A673 (cell line): ENCODE results near the gene TGFA. TPM values are rescaled to one million over a fixed set of nuclear protein-coding genes. Genes with fewer than 3 reads are reported as not detected.

Source experiments
- BruUV-seq: library from RNA; stranded (reverse); fragments of 400-500 nt; replicated peaks from 2 replicates; lab custom pipeline; 2021; lab: Mats Ljungman, UMichigan
- CTCF ChIA-PET: fragments of 300-600 bp; sonication (Branson Sonifier 250); formaldehyde crosslinking; loops from one replicate; lab custom pipeline; 2022; ENCODE audit warnings: antibody characterized with exemption; lab: Charles Lee
- POLR2A ChIA-PET: fragments of 300-600 bp; sonication (Branson Sonifier 250); formaldehyde crosslinking; loops from one replicate; lab custom pipeline; 2022; ENCODE audit warnings: antibody characterized with exemption; ENCODE audit not compliant: low non-redundant PET; lab: Charles Lee
- DNase-seq: peaks from one replicate; pipeline ENCODE4 v3.0.0-alpha.2; 2015; ENCODE audit warnings: low spot score
- H3K27ac ChIP-seq: fragments of 200-600 bp; sonication (generic); 2 replicates; pipeline ENCODE4 v1.5.1; 2016; ENCODE audit warnings: mixed run types, low read depth, mild to moderate bottlenecking, mixed read lengths, antibody characterized with exemption, low read length; ENCODE audit not compliant: poor library complexity, severe bottlenecking
- H3K27me3 ChIP-seq: fragments of 200-600 bp; sonication (generic); replicated peaks from 2 replicates; pipeline ENCODE4 v1.6.1; 2017; ENCODE audit warnings: mixed run types, low read depth, mild to moderate bottlenecking, mixed read lengths, antibody characterized with exemption, low read length; ENCODE audit not compliant: insufficient read depth, poor library complexity
- H3K36me3 ChIP-seq: fragments of 200-600 bp; sonication (generic); 2 replicates; pipeline ENCODE4 v1.6.1; 2016; ENCODE audit warnings: mixed run types, mild to moderate bottlenecking, mixed read lengths, antibody characterized with exemption, low read length; ENCODE audit not compliant: insufficient read depth, poor library complexity, severe bottlenecking
- H3K4me1 ChIP-seq: fragments of 200-600 bp; sonication (generic); 2 replicates; pipeline ENCODE4 v1.6.1; 2017; ENCODE audit warnings: mixed run types, mild to moderate bottlenecking, mixed read lengths, antibody characterized with exemption, low read length; ENCODE audit not compliant: insufficient read depth, poor library complexity, severe bottlenecking
- H3K4me3 ChIP-seq: fragments of 200-600 bp; sonication (generic); 2 replicates; pipeline ENCODE4 v1.5.1; 2016; ENCODE audit warnings: low read depth, mixed run types, mild to moderate bottlenecking, mixed read lengths, low read length; ENCODE audit not compliant: poor library complexity, severe bottlenecking
- H3K9me3 ChIP-seq: fragments of 200-600 bp; sonication (generic); 2 replicates; pipeline ENCODE4 v1.6.1; 2016; ENCODE audit warnings: mixed run types, low read depth, mild to moderate bottlenecking, mixed read lengths, antibody characterized with exemption, low read length; ENCODE audit not compliant: poor library complexity, severe bottlenecking
- EZH2 ChIP-seq: fragments of 200-600 bp; sonication (generic); IDR thresholded peaks from 2 replicates; pipeline ENCODE4 v1.6.1; 2017; ENCODE audit warnings: borderline replicate concordance, low read depth, mild to moderate bottlenecking, mixed read lengths, antibody characterized with exemption, low read length; ENCODE audit not compliant: poor library complexity, severe bottlenecking
- intact Hi-C: fragments of 100-400 bp; cut with micrococcal nuclease; formaldehyde crosslinking; loops from one replicate; pipeline ENCODE4 v1.10.0; 2022; ENCODE audit not compliant: unreplicated experiment
- total RNA-seq: library from RNA; stranded (reverse); gene quantifications from 2 replicates; pipeline ENCODE4 v1.2.3, GENCODE V29; 2021
- TF ChIP-seq, protein P1 (sequence below): fragments of 300-800, 200-600 bp; sonication (generic); conservative IDR thresholded peaks from 2 replicates; pipeline ENCODE4 v1.5.1; 2017; ENCODE audit warnings: low read depth, mild to moderate bottlenecking, antibody characterized with exemption, low read length, moderate library complexity, mixed read lengths

Gene TGFA
- total RNA-seq, 1 experiment from 2014 or later: 0.13 TPM

DNA sequence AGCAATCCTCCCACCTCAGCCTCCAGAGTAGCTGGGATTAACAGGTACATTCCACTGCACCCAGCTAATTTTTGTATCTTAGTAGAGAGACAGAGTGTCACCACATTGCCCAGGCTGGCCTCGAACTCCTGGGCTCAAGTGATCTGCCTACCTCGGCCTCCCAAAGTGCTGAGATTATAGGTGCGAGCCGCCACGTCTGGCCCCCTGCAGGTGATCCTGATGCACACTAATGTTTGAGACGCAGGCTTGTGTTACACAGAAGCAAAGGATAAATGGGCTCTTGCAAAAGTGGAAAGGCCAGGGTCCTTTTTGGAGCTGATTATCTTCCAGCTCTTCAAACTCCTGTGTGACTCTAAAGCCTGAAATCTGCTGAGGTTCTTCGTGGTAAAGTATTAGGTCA is 84.2 kb downstream of the TGFA start:
- TF ChIP-seq, protein P1, sequence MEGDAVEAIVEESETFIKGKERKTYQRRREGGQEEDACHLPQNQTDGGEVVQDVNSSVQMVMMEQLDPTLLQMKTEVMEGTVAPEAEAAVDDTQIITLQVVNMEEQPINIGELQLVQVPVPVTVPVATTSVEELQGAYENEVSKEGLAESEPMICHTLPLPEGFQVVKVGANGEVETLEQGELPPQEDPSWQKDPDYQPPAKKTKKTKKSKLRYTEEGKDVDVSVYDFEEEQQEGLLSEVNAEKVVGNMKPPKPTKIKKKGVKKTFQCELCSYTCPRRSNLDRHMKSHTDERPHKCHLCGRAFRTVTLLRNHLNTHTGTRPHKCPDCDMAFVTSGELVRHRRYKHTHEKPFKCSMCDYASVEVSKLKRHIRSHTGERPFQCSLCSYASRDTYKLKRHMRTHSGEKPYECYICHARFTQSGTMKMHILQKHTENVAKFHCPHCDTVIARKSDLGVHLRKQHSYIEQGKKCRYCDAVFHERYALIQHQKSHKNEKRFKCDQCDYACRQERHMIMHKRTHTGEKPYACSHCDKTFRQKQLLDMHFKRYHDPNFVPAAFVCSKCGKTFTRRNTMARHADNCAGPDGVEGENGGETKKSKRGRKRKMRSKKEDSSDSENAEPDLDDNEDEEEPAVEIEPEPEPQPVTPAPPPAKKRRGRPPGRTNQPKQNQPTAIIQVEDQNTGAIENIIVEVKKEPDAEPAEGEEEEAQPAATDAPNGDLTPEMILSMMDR: no peak
- TF ChIP-seq EZH2: no peak
- DNase-seq: no peak
- intact Hi-C loops: no loop called here
- Histone ChIP-seq H3K27ac (no peak overlapping the region), H3K36me3 (no peaks in the 10 kb centered on the region), H3K4me1 (peaks cover 14% of the 10 kb centered on the region), H3K27me3 (peaks cover 20% of the 10 kb centered on the region), H3K9me3 (no peaks in the 10 kb centered on the region), H3K4me3 (no peak overlapping the region)
- CTCF ChIA-PET: no interaction called here
- BruUV-seq: no TSS peak
- POLR2A ChIA-PET: no interaction called here

DNA sequence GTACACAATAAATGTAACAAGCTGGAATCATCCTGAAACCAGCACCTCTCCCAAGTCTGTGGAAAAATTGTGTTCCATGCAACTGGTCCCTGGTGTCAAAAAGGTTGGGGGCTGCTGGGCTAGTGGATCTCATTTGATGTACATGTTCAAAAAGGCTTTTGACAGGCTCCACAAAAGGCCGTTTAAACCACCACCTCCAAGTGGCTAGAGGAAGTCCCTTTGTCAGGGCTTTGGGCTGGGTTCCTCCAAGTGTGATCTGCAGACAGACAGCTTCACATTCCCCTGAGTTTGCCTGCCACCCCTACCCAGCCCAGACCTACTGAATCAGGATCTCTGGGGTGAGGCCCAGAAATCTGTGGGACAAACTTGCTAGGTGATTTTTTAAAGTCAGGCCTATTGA is 84.7 kb downstream of the TGFA start:
- no peak for TF ChIP-seq EZH2
- TF ChIP-seq, protein P1: no peak
- H3K27ac ChIP-seq: no peak overlapping the region
- CTCF ChIA-PET: no interaction called here
- intact Hi-C loops: no loop called here
- BruUV-seq: no TSS peak
- H3K36me3 ChIP-seq: no peaks in the 10 kb centered on the region
- POLR2A ChIA-PET: no interaction called here
- no peak overlapping the region for H3K4me3 ChIP-seq
- peaks cover 14% of the 10 kb centered on the region for H3K4me1 ChIP-seq
- H3K27me3 ChIP-seq: peaks cover 19% of the 10 kb centered on the region
- no peak for DNase-seq
- H3K9me3 ChIP-seq: no peaks in the 10 kb centered on the region

DNA sequence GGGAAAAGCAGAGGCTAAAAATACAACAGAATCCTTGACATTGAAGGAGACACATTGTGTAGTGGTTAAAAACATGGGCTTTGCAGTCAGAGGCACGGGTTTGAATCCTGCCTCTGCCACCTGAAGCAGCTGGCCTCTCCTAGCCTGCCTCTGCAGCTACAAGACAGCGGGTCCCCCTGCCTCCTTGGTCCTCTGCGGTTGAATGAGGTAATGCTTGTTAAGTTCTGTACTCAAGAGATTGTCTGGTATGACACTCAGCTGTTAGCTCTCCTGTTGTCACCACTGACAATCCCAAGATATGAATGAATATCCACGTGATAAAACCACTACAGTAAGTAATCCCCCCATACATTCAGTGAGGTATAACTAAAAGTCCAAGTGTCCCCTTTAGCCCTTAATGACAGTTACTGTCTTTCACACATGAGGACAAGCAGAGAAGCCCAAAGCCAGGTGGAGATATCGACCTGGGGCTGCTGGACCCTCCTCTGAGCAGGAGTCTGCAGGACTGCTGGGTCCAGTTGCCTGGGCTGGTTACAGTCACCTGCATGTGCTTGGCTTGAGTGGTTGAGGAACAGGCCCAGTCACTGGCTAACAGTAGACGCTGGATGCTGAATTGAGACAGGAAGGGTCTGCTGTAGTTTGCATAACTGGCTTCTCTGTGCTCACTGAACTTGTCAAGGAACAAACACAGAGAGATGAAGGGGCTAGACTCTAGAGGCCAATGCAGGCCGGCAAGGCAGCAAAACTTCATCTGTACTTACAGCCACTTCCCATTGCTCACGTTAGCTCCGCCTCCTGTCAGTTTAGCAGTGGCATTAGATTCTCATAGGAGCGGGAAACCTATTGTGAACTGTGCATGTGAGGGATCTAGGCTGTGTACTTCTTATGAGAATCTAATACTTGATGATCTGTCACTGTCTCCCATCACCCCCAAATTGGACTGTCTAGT is 85.5 kb downstream of the TGFA start:
- no peak for DNase-seq
- no TSS peak for BruUV-seq
- Histone ChIP-seq H3K4me3 (no peak overlapping the region), H3K27ac (no peak overlapping the region), H3K4me1 (peaks cover 8% of the 10 kb centered on the region), H3K36me3 (no peaks in the 10 kb centered on the region), H3K27me3 (peaks cover 19% of the 10 kb centered on the region), H3K9me3 (no peaks in the 10 kb centered on the region)
- ChIA-PET CTCF (no interaction called here), POLR2A (no interaction called here)
- intact Hi-C loops: no loop called here
- TF ChIP-seq EZH2: no peak
- TF ChIP-seq, protein P1: no peak
